Liver (tissue), 9 donors: ENCODE measurements around the gene RPS26. TPM values are rescaled to one million over a fixed set of nuclear protein-coding genes. Genes with fewer than 3 reads are reported as not detected.
A peak's percentile ranks its signal among the peaks of the same experiment; 100 is the strongest.

Source experiments
- DNase-seq: peaks from one replicate; pipeline ENCODE4 v3.0.0-alpha.2; 2017; ENCODE audit warnings: low spot score
- H3K27ac ChIP-seq, 2 donors: one replicate each; pipeline ENCODE4 v1.7.0; 2013; ENCODE audit warnings: inconsistent platforms in 2 of 2, low read length in 2 of 2, control low read depth in 1 of 2, low read depth in 1 of 2, mild to moderate bottlenecking in 1 of 2
- H3K27me3 ChIP-seq, 4 donors: one replicate each; pipeline versions ENCODE4 v1.6.1 to v1.7.0; 2013; ENCODE audit warnings: low read length in 3 of 4, inconsistent platforms in 1 of 4, mild to moderate bottlenecking in 1 of 4, moderate library complexity in 1 of 4; ENCODE audit not compliant: control insufficient read depth in 4 of 4, insufficient read depth in 4 of 4
- H3K36me3 ChIP-seq, 4 donors: one replicate each; pipeline versions ENCODE4 v1.6.1 to v1.7.0; 2013; ENCODE audit warnings: low read length in 3 of 4, mild to moderate bottlenecking in 3 of 4, low read depth in 1 of 4, moderate library complexity in 1 of 4; ENCODE audit not compliant: control insufficient read depth in 4 of 4, insufficient read depth in 3 of 4
- H3K4me1 ChIP-seq, 4 donors: one replicate each; pipeline versions ENCODE4 v1.6.1 to v1.7.0; 2013; ENCODE audit warnings: low read length in 3 of 4, mild to moderate bottlenecking in 3 of 4, moderate library complexity in 1 of 4; ENCODE audit not compliant: control insufficient read depth in 4 of 4, insufficient read depth in 4 of 4
- H3K4me3 ChIP-seq, 3 donors: one replicate each; pipeline versions ENCODE4 v1.6.1 to v1.7.0; 2013; ENCODE audit warnings: low read length in 3 of 3, control low read depth in 1 of 3, low read depth in 1 of 3, mild to moderate bottlenecking in 1 of 3
- H3K9ac ChIP-seq, 2 donors: one replicate each; pipeline ENCODE4 v1.7.0; 2013; ENCODE audit warnings: low read length in 2 of 2, mild to moderate bottlenecking in 2 of 2, moderate library complexity in 2 of 2, control low read depth in 1 of 2, low read depth in 1 of 2
- H3K9me3 ChIP-seq, 4 donors: one replicate each; pipeline versions ENCODE4 v1.6.1 to v1.7.0; 2013; ENCODE audit warnings: low read length in 3 of 4; ENCODE audit not compliant: control insufficient read depth in 4 of 4
- FOXA1 ChIP-seq: IDR thresholded peaks from 2 replicates; pipeline ENCODE4 v1.6.1; 2016; ENCODE audit warnings: antibody characterized with exemption
- FOXA2 ChIP-seq: IDR thresholded peaks from 2 replicates; pipeline ENCODE4 v1.6.1; 2016; ENCODE audit warnings: antibody characterized with exemption
- HNF4A ChIP-seq, 2 donors: conservative IDR thresholded peaks; 2 replicates each; pipeline ENCODE4 v1.6.1; 2016; ENCODE audit warnings: antibody characterized with exemption in 2 of 2, mild to moderate bottlenecking in 2 of 2
- HNF4G ChIP-seq: IDR thresholded peaks from 2 replicates; pipeline ENCODE4 v1.6.1; 2016; ENCODE audit warnings: antibody characterized with exemption
- NR2F2 ChIP-seq: IDR thresholded peaks from 2 replicates; pipeline ENCODE4 v1.6.1; 2016; ENCODE audit warnings: antibody characterized with exemption
- SP1 ChIP-seq: IDR thresholded peaks from 2 replicates; pipeline ENCODE4 v1.6.1; 2018; ENCODE audit warnings: antibody characterized with exemption, mild to moderate bottlenecking
- YY1 ChIP-seq: IDR thresholded peaks from 2 replicates; pipeline ENCODE4 v1.6.1; 2016; ENCODE audit warnings: antibody characterized with exemption, mild to moderate bottlenecking
- WGBS: extraction: QIAGEN DNeasy Blood & Tissue Kit; methylation state at CpG from one replicate; pipeline ENCODE4 v1.1.7; 2013; 5-methylcytosine and 5-hydroxymethylcytosine counted together
- polyA plus RNA-seq, 2 donors: library from polyadenylated mRNA; stranded (reverse) in 1 of 2; unstranded in 1 of 2; fragments of 200-250 nt in 1 of 2; fragments of >200 nt in 1 of 2; fragmentation: Nextera tagmentation in 1 of 2; extraction: Ambion mirVana in 1 of 2; gene quantifications; one replicate each; pipeline versions ENCODE4 v1.2.1 to v1.2.3, GENCODE V29; 2013 to 2015
- total RNA-seq, 2 donors: library from RNA; depleted of rRNA; stranded (reverse); fragments of >200 nt; gene quantifications; one replicate each; pipeline ENCODE4 v1.2.3, GENCODE V29; 2014
- TF ChIP-seq, protein P1 (sequence below): IDR thresholded peaks from 2 replicates; pipeline ENCODE4 v1.6.1; 2016; ENCODE audit warnings: antibody characterized with exemption
- TF ChIP-seq, protein P2 (sequence below): IDR thresholded peaks from 2 replicates; pipeline ENCODE4 v1.6.1; 2016; ENCODE audit warnings: antibody characterized with exemption, mild to moderate bottlenecking
- TF ChIP-seq, protein P3 (sequence below): IDR thresholded peaks from 2 replicates; pipeline ENCODE4 v1.6.1; 2016; ENCODE audit warnings: antibody characterized with exemption
- TF ChIP-seq, protein P4 (sequence below): fragments of 150-350 bp; IDR thresholded peaks from 2 replicates; pipeline ENCODE4 v1.5.1; 2017; ENCODE audit warnings: improper control_type of control experiment, low read depth, low read length; ENCODE audit not compliant: missing input control
- donor health status: healthy.
- donor health status: healthy.
- donor health status: healthy.
- donor health status: healthy.
- donor health status: healthy.

The RPS26 gene
- total and polyA plus RNA-seq, 4 donors: 62.2 to 402 (median 219) TPM

- TF ChIP-seq, protein P1, sequence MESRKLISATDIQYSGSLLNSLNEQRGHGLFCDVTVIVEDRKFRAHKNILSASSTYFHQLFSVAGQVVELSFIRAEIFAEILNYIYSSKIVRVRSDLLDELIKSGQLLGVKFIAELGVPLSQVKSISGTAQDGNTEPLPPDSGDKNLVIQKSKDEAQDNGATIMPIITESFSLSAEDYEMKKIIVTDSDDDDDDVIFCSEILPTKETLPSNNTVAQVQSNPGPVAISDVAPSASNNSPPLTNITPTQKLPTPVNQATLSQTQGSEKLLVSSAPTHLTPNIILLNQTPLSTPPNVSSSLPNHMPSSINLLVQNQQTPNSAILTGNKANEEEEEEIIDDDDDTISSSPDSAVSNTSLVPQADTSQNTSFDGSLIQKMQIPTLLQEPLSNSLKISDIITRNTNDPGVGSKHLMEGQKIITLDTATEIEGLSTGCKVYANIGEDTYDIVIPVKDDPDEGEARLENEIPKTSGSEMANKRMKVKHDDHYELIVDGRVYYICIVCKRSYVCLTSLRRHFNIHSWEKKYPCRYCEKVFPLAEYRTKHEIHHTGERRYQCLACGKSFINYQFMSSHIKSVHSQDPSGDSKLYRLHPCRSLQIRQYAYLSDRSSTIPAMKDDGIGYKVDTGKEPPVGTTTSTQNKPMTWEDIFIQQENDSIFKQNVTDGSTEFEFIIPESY: no peak
- TF ChIP-seq FOXA2 (no peak), NR2F2 (no peak), HNF4A (conservative IDR thresholded peaks at IDR 0.05) (no peak), HNF4G (no peak), FOXA1 (no peak), SP1 (no peak)
- TF ChIP-seq, protein P2, sequence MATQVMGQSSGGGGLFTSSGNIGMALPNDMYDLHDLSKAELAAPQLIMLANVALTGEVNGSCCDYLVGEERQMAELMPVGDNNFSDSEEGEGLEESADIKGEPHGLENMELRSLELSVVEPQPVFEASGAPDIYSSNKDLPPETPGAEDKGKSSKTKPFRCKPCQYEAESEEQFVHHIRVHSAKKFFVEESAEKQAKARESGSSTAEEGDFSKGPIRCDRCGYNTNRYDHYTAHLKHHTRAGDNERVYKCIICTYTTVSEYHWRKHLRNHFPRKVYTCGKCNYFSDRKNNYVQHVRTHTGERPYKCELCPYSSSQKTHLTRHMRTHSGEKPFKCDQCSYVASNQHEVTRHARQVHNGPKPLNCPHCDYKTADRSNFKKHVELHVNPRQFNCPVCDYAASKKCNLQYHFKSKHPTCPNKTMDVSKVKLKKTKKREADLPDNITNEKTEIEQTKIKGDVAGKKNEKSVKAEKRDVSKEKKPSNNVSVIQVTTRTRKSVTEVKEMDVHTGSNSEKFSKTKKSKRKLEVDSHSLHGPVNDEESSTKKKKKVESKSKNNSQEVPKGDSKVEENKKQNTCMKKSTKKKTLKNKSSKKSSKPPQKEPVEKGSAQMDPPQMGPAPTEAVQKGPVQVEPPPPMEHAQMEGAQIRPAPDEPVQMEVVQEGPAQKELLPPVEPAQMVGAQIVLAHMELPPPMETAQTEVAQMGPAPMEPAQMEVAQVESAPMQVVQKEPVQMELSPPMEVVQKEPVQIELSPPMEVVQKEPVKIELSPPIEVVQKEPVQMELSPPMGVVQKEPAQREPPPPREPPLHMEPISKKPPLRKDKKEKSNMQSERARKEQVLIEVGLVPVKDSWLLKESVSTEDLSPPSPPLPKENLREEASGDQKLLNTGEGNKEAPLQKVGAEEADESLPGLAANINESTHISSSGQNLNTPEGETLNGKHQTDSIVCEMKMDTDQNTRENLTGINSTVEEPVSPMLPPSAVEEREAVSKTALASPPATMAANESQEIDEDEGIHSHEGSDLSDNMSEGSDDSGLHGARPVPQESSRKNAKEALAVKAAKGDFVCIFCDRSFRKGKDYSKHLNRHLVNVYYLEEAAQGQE: no peak
- TF ChIP-seq, protein P3, sequence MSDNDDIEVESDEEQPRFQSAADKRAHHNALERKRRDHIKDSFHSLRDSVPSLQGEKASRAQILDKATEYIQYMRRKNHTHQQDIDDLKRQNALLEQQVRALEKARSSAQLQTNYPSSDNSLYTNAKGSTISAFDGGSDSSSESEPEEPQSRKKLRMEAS: no peak
- TF ChIP-seq, protein P4, sequence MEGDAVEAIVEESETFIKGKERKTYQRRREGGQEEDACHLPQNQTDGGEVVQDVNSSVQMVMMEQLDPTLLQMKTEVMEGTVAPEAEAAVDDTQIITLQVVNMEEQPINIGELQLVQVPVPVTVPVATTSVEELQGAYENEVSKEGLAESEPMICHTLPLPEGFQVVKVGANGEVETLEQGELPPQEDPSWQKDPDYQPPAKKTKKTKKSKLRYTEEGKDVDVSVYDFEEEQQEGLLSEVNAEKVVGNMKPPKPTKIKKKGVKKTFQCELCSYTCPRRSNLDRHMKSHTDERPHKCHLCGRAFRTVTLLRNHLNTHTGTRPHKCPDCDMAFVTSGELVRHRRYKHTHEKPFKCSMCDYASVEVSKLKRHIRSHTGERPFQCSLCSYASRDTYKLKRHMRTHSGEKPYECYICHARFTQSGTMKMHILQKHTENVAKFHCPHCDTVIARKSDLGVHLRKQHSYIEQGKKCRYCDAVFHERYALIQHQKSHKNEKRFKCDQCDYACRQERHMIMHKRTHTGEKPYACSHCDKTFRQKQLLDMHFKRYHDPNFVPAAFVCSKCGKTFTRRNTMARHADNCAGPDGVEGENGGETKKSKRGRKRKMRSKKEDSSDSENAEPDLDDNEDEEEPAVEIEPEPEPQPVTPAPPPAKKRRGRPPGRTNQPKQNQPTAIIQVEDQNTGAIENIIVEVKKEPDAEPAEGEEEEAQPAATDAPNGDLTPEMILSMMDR: no peak
- no peaks in the 10 kb centered on the region for H3K27me3 ChIP-seq
- 59% methylated on average over 2 of the region's 2 CpGs for WGBS
- H3K9ac ChIP-seq: peak overlapping the region; percentile 5 to 54
- peak overlapping the region; percentile 93 to 99 for H3K27ac ChIP-seq
- peaks cover 12 to 48% (median 40%) of the 10 kb centered on the region in 4 donors for H3K4me1 ChIP-seq
- no peaks in the 10 kb centered on the region for H3K9me3 ChIP-seq
- H3K4me3 ChIP-seq: peak overlapping the region; percentile 6 to 67 (median 37)
- no peak for DNase-seq
- peaks cover 6 to 18% (median 11%) of the 10 kb centered on the region in 4 donors for H3K36me3 ChIP-seq
Observed at GRCh38 chr12:56082382-56082781, 40.7 kb downstream of the RPS26 start.

GRCh38 chr12:56082967-56083366, 41.2 kb downstream of the RPS26 start:
- no peaks in the 10 kb centered on the region for H3K27me3 ChIP-seq
- peak overlapping the region in 1 of 2 donors; percentile 48 for H3K9ac ChIP-seq
- H3K36me3 ChIP-seq: peaks cover 7 to 20% (median 16%) of the 10 kb centered on the region in 4 donors
- DNase-seq: no peak
- H3K9me3 ChIP-seq: no peaks in the 10 kb centered on the region
- H3K4me3 ChIP-seq: peak overlapping the region in 1 of 3 donors; percentile 37
- peak overlapping the region; percentile 93 to 99 for H3K27ac ChIP-seq
- peaks cover 12 to 50% (median 41%) of the 10 kb centered on the region in 4 donors for H3K4me1 ChIP-seq
- no peak for TF ChIP-seq YY1
- TF ChIP-seq, protein P1: no peak
- TF ChIP-seq FOXA2: no peak
- TF ChIP-seq, protein P3: no peak
- no peak for TF ChIP-seq HNF4G
- WGBS: 47% methylated on average over 3 of the region's 3 CpGs
